GM18951 (cell line): ENCODE measurements around the gene PIGS.

Experiments
- POLR2A ChIP-seq: IDR thresholded peaks from 4 replicates; pipeline ENCODE4 v1.6.1; 2011; ENCODE audit warnings: mild to moderate bottlenecking; ENCODE audit not compliant: insufficient read length, insufficient read depth; ENCODE audit errors: extremely low read depth
- in situ Hi-C: fragments of 300-500 bp; cut with MboI; formaldehyde crosslinking; loops from one replicate; pipeline ENCODE4 v1.12.0; 2022; ENCODE audit warnings: low sequenced_read_pairs, mixed read lengths, inconsistent platforms; ENCODE audit not compliant: unreplicated experiment

Gene PIGS

DNA sequence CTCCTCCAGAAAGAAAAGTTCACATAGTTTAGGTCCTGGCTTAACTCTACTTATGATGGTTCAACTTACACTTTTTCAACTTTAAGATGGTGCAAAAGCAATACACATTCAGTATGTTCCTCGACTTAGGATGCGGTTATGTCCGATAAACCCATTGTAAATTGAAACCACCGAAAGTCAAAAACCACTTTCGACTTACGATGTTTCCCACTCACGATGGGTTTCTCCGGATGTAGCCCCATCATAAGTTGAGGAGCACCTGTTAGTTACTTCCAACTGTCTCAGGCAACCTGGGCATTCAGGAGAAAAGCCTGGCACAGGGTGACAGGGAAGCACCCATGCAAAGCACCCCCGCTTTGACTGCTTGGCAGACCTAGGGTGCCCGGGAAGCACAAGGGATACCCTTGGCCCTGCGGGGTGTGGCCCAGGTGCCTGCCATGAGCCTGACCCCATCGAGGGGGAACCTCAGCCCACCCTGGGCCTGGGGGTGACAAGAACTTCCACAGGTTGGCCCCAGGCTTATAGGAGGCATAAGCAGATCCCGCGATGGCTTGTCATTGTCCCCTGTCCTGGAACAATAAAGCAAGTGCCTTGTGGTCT lies 32.9 kb downstream of the PIGS start:
- no peak for TF ChIP-seq POLR2A
- in situ Hi-C loops: loop anchor here (5.0 kb wide), 1 partner anchor 36 kb away; no protein-coding TSS in a partner anchor

DNA sequence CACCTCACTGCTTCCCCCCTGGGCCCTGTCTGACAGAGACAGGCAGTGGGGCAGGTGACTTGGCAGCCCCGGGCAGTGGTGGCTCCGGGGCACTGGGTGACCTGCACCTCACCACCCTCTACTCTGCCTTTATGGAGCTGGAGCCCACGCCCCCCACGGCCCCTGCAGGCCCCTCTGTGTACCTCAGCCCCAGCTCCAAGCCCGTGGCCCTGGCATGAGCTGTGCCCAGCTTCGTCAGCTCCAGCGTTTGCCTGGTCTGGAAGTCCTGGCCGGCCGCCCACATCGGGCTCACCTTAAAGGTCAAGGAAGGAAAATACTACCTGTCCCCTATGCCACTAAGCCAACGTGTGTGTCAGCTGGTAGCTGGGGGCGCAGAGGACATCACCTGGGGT lies 34.1 kb downstream of the PIGS start:
- in situ Hi-C loops: loop anchor here (5.0 kb wide), 1 partner anchor 35 kb away; no protein-coding TSS in a partner anchor
- no peak for TF ChIP-seq POLR2A

DNA sequence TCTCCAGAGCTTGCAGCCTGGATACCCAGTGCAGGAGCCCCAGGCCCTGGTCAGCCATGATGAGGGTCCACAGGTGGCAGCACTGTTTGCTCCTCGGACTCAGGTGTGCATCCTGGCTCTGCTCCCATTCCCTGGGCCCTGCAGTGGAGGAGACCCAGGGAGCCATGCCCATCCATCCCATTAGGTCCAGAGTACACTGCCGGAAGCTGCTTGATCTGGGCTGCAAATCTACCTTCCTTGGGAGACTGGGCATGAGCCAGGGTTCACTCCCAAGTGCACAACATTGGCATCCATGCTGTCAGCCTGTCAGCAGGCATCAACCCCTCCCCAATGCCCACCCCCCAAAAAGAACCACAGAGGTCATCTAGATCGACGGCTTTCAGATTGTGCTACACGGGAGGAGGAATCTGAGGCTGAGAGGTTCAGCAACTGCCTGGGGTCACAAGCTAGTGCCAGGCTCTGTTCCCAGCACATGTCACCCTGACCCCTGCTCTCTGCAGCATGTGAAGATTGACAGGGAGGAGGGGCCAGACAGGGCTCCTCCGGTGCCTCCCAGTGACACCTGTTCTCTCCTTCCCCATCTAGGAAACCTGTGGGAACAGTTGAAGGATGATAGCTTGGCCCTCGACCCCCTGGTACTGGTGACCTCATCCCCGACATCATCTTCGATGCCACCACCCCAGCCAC lies 34.6 kb downstream of the PIGS start:
- in situ Hi-C loops: loop anchor here (5.0 kb wide), 1 partner anchor 34 kb away; no protein-coding TSS in a partner anchor
- no peak for TF ChIP-seq POLR2A

DNA sequence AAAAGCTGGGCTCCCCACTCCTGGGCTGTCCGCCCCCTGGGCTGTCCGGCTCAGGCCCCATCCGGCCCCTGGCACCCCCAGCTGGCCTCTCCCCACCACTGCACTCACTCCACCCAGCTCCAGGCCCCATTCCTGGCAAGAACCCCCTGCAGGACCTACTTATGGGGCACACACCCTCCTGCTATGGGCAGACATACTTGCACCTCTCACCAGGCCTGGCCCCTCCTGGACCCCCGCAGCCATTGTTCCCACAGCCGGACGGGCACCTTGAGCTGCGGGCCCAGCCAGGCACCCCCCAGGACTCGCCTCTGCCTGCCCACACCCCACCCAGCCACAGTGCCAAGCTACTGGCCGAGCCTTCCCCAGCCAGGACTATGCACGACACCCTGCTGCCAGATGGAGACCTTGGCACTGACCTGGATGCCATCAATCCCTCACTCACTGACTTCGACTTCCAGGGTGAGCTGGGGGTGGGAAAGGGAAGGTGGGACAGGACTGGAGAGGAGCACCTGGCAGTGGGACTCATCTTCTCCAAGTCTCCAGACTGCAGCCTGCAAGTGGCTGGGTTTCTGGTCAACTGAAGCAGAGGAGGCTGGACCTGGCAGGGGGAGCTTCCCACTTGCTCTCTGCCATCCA lies 36.5 kb downstream of the PIGS start:
- in situ Hi-C loops: loop anchor here (5.0 kb wide), 1 partner anchor 33 kb away; no protein-coding TSS in a partner anchor

DNA sequence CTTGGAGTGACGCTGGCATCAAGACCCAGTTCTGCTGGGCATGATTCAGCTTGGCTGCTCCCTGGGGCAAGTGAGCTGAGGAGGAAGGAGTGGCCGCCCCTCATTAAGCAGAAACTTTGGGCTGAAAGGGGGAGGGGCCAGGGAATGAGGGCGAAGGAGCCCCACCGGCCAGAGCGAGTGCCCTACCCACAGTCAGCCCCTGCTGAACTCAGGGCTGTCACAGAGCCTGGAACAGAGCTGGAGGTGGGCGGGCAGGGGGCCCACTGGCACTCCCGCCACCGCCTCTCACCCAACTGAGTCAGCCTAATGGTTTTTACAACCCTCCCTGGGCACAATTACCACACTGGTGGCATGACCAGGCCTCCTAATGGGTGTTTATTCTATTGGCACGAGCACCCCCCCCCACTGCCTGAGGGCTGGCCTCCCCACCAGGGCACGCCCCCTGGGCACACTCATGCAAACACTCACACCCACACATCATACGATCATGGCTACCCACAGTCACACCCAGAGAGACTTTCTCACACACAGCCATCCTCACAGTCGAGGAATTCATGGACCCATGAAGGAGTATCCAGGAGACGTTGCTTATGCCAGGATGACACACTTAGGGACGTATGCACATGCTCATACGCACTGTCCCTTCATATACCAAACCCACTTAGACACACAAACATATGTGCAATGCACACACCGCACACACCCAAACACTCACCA lies 38.1 kb downstream of the PIGS start:
- in situ Hi-C loops: no loop called here
- no peak for TF ChIP-seq POLR2A

More for the DNA sequence above, 36.5 kb downstream of the PIGS start:
- no peak for TF ChIP-seq POLR2A

DNA sequence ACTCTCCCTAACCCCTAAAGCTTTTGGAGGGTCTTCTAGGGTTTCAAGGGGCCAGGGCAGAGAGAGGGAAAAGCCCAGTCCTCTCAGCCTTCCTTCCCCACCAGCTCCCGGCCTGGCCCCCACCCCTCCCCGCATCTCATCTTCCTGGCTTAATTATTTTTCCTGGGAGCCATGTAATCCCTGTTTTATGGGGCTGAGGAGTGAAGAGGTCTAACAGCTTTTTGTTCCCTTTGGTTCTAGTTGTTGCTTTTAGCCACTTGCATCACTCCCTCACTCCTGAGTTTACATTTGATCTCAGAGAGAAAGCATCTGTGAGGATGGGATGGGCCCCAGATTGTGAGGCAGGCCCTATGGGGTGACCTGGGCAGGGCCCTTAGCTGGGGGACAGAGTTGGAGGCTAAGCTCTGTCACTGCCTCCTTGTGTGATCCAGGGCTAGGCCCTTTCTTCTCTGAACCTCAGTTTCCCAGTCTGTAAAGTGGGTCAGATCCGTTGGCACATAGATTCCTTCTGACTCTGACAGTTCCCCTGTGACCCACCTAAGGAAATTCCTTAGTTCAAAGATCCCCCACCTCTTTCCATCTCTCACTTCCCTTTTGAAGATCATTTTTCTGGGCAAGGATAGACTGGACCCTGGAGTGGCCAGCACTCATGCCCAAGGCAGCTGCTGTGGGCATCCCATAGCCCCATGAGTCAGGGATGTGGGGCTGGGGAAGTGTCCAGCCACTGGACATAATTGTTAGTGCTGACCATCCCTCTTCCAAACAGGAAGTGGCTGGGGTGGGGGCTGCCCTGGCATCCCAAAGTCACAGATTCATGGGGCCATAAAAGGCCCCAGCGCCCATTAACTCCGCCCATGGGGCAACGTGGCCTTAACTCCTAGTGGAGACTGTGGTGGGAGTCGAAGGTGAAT lies 39.0 kb downstream of the PIGS start:
- TF ChIP-seq POLR2A: no peak
- in situ Hi-C loops: no loop called here

DNA sequence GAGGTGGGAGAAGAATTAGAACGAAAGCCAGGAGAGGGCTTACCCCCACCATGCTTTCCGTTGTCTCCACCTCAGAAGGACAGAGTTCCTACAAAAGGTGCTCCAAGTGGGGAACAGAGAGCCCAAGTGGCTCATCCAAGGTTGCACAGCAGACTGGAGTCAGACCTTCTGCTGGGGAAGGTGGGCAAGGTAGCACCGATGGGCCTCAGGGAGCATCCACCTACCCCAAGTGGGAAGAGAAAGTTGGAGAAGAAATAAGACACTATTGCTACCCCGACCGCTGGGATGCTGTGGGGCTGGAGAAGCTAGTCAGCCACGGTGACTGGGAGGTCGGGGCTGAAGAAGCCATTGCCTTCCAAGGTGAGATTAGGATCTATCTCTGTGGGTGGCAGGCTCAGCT lies 40.4 kb downstream of the PIGS start:
- in situ Hi-C loops: no loop called here
- no peak for TF ChIP-seq POLR2A

DNA sequence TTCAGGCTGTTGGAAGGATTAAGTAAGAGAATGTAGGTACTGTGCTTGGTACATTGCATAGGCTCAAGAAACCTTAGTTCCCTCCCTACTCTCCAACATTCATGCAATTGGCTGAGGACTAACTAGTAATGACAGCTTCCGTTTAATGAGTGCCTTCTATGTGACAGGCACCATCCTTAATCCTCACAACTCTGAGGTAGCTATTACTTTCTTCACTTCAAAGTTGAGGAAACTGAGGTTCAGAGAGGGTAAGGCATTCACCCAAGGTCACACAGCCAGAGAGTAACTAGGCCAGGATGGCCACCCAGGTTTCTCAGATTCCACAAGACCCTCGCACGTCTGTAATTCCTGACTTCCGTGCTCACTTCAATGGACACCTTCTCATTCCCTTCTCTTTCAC lies 41.1 kb downstream of the PIGS start:
- in situ Hi-C loops: no loop called here
- no peak for TF ChIP-seq POLR2A

DNA sequence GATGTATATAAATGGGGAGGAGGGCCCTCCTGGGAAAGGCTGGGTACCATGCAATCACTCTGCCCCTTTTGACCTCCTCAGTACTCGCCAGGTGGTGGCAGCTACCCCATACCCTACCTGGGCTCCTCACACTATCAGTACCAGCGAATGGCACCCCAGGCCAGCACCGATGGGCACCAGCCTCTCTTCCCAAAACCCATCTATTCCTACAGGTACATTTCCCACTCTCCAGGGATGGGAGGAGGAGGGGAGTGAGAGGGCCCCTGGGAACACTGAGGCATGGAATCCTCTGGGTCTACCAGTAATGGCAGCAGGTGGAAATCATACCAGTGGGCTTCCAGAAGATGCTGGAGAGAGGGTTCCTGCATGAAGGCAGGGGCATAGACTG lies 42.3 kb downstream of the PIGS start:
- in situ Hi-C loops: no loop called here

DNA sequence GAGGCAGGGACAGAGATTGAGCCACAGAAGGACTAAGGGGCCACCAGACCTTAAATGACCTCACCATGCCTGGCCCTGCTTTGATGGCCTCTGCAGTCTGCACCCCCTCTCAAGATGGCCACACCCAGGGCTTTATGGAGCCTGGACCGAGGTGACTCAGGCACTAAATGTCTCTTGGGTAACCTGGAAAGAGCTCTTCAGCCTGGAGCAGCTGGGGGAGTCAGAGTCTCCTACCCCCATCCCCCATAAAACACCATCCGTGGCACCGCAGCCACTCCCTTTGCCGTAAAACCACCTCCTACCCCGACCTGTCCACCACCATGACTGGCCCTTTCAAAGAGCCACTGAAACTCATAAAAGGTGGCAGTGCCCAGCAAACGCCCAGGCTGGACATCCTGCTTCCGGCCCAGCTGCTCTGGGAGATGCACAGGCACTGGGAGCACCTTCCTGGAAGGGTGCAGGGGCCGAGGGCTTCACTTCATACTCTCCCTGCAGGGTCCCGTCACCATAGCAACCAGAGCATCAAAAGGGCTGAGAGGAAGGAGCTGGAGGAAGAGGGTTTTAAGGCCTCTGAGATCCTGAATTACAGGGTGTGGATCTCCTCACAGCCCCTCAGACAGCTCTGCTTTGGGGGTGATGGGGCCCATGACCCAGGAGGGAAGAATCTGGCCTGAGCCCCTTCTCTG lies 42.9 kb downstream of the PIGS start:
- in situ Hi-C loops: no loop called here
- TF ChIP-seq POLR2A: no peak

More for the DNA sequence above, 42.3 kb downstream of the PIGS start:
- TF ChIP-seq POLR2A: no peak

DNA sequence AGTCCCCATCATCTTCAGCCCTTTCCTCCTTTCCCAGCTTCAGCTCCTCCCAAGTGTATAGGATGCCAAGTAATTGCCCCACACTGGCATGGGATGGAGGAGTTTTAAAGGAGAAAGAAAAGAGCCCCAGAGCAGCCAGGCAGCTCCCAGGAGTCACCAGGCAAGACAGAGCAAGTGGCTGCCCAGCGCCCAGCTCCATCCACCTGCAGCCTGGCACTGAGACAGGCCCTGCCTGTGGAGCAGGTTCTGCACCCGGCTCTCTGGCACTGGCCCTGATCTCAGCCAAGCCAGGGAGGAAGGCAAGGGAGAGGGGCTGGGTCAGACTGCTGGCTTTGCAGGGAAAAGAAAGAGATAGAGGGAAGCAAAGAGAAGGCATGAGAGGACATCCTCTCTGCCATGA lies 43.5 kb downstream of the PIGS start:
- in situ Hi-C loops: no loop called here

DNA sequence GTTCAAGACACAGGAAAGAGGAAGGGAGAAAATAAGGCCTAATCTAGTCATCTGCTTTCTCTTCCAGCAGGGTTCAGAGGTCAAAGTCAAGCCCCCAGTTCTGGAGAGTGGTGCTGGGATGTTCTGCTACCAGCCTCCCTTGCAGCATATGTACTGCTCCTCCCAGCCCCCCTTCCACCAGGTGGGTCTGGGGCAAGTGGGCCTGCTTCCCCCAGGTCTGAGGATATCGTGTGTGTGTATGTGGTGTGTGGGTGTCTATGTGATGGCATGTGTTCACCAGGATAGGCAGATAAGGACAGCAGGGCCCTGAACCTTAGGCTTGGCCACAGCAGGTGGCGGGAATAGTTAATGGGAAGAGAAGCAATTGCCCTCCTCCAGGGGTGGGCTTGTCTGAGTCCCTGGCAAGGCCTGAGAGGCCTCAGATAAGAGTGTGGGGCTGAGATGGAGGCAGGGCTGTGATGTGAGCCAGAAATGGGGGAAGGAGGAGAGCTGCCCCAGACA lies 44.1 kb downstream of the PIGS start:
- in situ Hi-C loops: no loop called here
- TF ChIP-seq POLR2A: no peak

More for the DNA sequence above, 43.5 kb downstream of the PIGS start:
- no peak for TF ChIP-seq POLR2A
